MM.1S (cell line): ENCODE data around the gene MSRB3.
A peak's percentile ranks its signal among the peaks of the same experiment; 100 is the strongest.

Experiments used
- DNase-seq: peaks from one replicate; pipeline ENCODE4 v3.0.0-alpha.2; 2015
- H2AFZ ChIP-seq: fragments of 300-600 bp; sonication (generic); 2 replicates; pipeline ENCODE4 v1.6.0; 2016; ENCODE audit warnings: antibody characterized with exemption, low read length
- H3F3A ChIP-seq: fragments of 300-600 bp; sonication (generic); 2 replicates; pipeline ENCODE4 v1.6.1; 2016; ENCODE audit warnings: mild to moderate bottlenecking, antibody characterized with exemption, low read length, moderate library complexity, mixed read lengths; ENCODE audit not compliant: insufficient read depth
- H3K27ac ChIP-seq: fragments of 300-600 bp; sonication (generic); 2 replicates; pipeline ENCODE4 v1.5.1; 2016; ENCODE audit warnings: mild to moderate bottlenecking, low read length
- H3K27me3 ChIP-seq: fragments of 300-600 bp; sonication (generic); replicated peaks from 2 replicates; pipeline ENCODE4 v1.6.0; 2016; ENCODE audit warnings: low read length; ENCODE audit not compliant: insufficient read depth
- H3K36me3 ChIP-seq: fragments of 300-600 bp; sonication (generic); replicated peaks from 2 replicates; pipeline ENCODE4 v1.6.1; 2016; ENCODE audit warnings: mild to moderate bottlenecking, low read length, mixed read lengths; ENCODE audit not compliant: insufficient read depth
- H3K4me1 ChIP-seq: fragments of 300-600 bp; sonication (generic); 2 replicates; pipeline ENCODE4 v1.6.1; 2016; ENCODE audit warnings: low read length, mixed read lengths
- H3K4me2 ChIP-seq: fragments of 300-600 bp; sonication (generic); 2 replicates; pipeline ENCODE4 v1.6.0; 2016; ENCODE audit warnings: low read depth, low read length
- H3K4me3 ChIP-seq: fragments of 300-600 bp; sonication (generic); 2 replicates; pipeline ENCODE4 v1.5.1; 2016; ENCODE audit warnings: low read length, mixed read lengths
- H3K79me2 ChIP-seq: fragments of 300-600 bp; sonication (generic); 2 replicates; pipeline ENCODE4 v1.6.1; 2016; ENCODE audit warnings: mixed run types, low read length, mixed read lengths
- H3K9ac ChIP-seq: fragments of 300-600 bp; sonication (generic); 2 replicates; pipeline ENCODE4 v1.6.1; 2016; ENCODE audit warnings: low read length, mixed read lengths
- H3K9me2 ChIP-seq: fragments of 300-600 bp; sonication (generic); replicated peaks from 2 replicates; pipeline ENCODE4 v1.6.1; 2016; ENCODE audit warnings: mild to moderate bottlenecking, low read length, mixed read lengths; ENCODE audit not compliant: insufficient read depth
- H3K9me3 ChIP-seq: fragments of 300-600 bp; sonication (generic); replicated peaks from 2 replicates; pipeline ENCODE4 v1.6.1; 2016; ENCODE audit warnings: mild to moderate bottlenecking, low read length, mixed read lengths; ENCODE audit not compliant: insufficient read depth
- H4K20me1 ChIP-seq: fragments of 300-600 bp; sonication (generic); 2 replicates; pipeline ENCODE4 v1.6.1; 2016; ENCODE audit warnings: mild to moderate bottlenecking, low read length, moderate library complexity, mixed read lengths; ENCODE audit not compliant: insufficient read depth
- EZH2 ChIP-seq: fragments of 300-600 bp; sonication (generic); optimal IDR thresholded peaks from 2 replicates; pipeline ENCODE3; 2017; ENCODE audit warnings: low read depth, mild to moderate bottlenecking, antibody characterized with exemption, low read length, mixed read lengths
- EZH2phosphoT487 ChIP-seq: fragments of 300-600 bp; sonication (generic); IDR thresholded peaks from 2 replicates; pipeline ENCODE4 v1.6.1; 2018; ENCODE audit warnings: antibody characterized with exemption, low read length
- TF ChIP-seq, protein P1 (sequence below): fragments of 300-600 bp; sonication (generic); IDR thresholded peaks from 2 replicates; pipeline ENCODE4 v1.5.1; 2016; ENCODE audit warnings: antibody characterized with exemption, low read length, mixed read lengths

The MSRB3 gene

DNA sequence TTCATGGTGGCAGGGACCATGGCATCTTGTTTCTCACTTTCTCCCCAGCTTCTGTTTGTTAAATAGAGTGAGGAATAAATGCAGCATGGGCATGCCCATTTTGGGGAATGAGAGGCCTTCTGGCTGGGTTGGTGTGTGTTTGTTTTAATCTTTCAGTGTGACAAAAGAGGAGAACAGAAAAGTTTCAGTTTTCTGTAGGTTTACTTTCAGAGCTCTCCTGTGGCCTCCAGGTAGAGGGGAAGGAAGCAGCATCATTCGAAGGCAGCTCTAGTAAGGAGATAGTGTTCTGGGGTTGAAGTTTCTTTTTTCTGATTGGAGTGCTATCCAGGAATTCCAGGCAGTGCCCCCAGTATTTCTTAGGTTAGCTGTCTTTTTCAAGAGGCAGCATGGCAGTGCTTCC, 15.3 kb downstream of the MSRB3 start:
- Histone ChIP-seq H4K20me1 (no peaks in the 10 kb centered on the region), H3K4me1 (peaks cover 27% of the 10 kb centered on the region), H3K4me2 (peak overlapping the region; percentile 38), H3K9me3 (no peaks in the 10 kb centered on the region), H3K9ac (no peak overlapping the region), H3K4me3 (no peak overlapping the region), H3K79me2 (no peaks in the 10 kb centered on the region), H3K36me3 (no peaks in the 10 kb centered on the region), H3F3A (peaks cover 12% of the 10 kb centered on the region; the same call in 1 of the 2 replicates), H3K9me2 (no peaks in the 10 kb centered on the region), H3K27ac (peak overlapping the region; percentile 28; the same call in 1 of the 2 replicates), H2AFZ (no peak overlapping the region), H3K27me3 (no peaks in the 10 kb centered on the region)
- no peak for TF ChIP-seq EZH2
- TF ChIP-seq, protein P1, sequence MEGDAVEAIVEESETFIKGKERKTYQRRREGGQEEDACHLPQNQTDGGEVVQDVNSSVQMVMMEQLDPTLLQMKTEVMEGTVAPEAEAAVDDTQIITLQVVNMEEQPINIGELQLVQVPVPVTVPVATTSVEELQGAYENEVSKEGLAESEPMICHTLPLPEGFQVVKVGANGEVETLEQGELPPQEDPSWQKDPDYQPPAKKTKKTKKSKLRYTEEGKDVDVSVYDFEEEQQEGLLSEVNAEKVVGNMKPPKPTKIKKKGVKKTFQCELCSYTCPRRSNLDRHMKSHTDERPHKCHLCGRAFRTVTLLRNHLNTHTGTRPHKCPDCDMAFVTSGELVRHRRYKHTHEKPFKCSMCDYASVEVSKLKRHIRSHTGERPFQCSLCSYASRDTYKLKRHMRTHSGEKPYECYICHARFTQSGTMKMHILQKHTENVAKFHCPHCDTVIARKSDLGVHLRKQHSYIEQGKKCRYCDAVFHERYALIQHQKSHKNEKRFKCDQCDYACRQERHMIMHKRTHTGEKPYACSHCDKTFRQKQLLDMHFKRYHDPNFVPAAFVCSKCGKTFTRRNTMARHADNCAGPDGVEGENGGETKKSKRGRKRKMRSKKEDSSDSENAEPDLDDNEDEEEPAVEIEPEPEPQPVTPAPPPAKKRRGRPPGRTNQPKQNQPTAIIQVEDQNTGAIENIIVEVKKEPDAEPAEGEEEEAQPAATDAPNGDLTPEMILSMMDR: no peak
- TF ChIP-seq EZH2phosphoT487: no peak
- DNase-seq: peak; percentile 34

DNA sequence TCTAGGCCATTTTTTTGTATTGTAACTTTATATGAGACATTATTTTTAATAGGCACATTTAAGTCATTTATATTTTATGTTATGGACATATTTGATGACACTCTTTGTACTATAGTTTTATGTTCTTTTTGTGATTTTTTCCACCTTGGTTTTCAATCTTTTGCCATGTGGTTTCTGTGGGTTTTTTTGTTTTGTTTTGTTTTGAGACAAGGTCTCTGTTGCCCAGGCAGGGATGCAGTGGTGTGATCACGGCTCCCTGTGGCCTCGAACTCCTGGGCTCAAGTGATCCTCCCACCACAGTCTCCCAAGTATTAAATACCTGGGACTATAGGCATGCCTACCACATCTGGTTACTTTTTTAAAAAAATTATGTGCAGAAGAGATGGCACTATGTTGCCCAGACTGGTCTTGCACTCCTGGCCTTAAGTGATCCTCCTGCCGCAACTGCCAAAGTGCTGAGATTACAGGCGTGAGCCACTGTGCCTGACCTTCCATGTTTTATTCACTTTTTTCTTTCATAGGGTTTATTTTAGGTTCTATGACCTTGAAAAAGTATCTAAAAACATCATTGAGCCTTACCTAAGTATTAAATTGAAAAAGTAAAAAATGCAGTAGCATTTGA, 16.3 kb downstream of the MSRB3 start:
- H3K4me1 ChIP-seq: peaks cover 38% of the 10 kb centered on the region
- peaks cover 15% of the 10 kb centered on the region for H3F3A ChIP-seq
- no peaks in the 10 kb centered on the region for H3K27me3 ChIP-seq
- H3K36me3 ChIP-seq: no peaks in the 10 kb centered on the region
- H3K4me3 ChIP-seq: no peak overlapping the region
- H3K9ac ChIP-seq: no peak overlapping the region
- 0 out of 2 replicates have a peak overlapping the region, but pooled peaks have one; percentile 38 for H3K4me2 ChIP-seq
- no peaks in the 10 kb centered on the region for H3K79me2 ChIP-seq
- H3K9me3 ChIP-seq: no peaks in the 10 kb centered on the region
- no peaks in the 10 kb centered on the region for H3K9me2 ChIP-seq
- no peak overlapping the region for H3K27ac ChIP-seq
- no peak for TF ChIP-seq EZH2
- no peak for TF ChIP-seq EZH2phosphoT487
- TF ChIP-seq, protein P1: no peak
- no peak for DNase-seq
- no peaks in the 10 kb centered on the region for H4K20me1 ChIP-seq
- H2AFZ ChIP-seq: no peak overlapping the region

- Histone ChIP-seq H4K20me1 (no peaks in the 10 kb centered on the region), H3K27me3 (no peaks in the 10 kb centered on the region), H2AFZ (no peak overlapping the region), H3K4me3 (no peak overlapping the region), H3K9ac (no peak overlapping the region), H3K4me1 (peaks cover 38% of the 10 kb centered on the region), H3K36me3 (no peaks in the 10 kb centered on the region), H3K9me2 (no peaks in the 10 kb centered on the region), H3K27ac (no peak overlapping the region), H3K9me3 (no peaks in the 10 kb centered on the region), H3F3A (peaks cover 15% of the 10 kb centered on the region), H3K4me2 (no peak overlapping the region), H3K79me2 (no peaks in the 10 kb centered on the region)
- TF ChIP-seq EZH2phosphoT487 (no peak), EZH2 (no peak)
- TF ChIP-seq, protein P1: no peak
- no peak for DNase-seq
These were observed 18.2 kb downstream of the MSRB3 start for GRCh38 chr12:65296508-65297265.
